K562 (cell line): ENCODE data around the gene IFT52. TPM values are rescaled to one million over a fixed set of nuclear protein-coding genes. Genes with fewer than 3 reads are reported as not detected.

Experiments
- ATAC-seq: fragments of 200-7000 bp; cut with Tn5 transposase; 3 replicates; pipeline ENCODE4 v1.9.1; 2020; ENCODE audit warnings: moderate library complexity
- BruUV-seq: library from RNA; stranded (reverse); fragments of 400-500 nt; replicated peaks from 2 replicates; lab custom pipeline; 2021; lab: Mats Ljungman, UMichigan
- CTCF ChIA-PET: fragments of 300-600 bp; formaldehyde crosslinking; extraction: SDS; loops from one replicate; lab custom pipeline; 2021; ENCODE audit warnings: low intra/inter-chr PET ratio; lab: Yijun Ruan, JAX
- POLR2A ChIA-PET: fragments of 300-600, 350-650 bp; sonication (Branson Sonifier 250); formaldehyde crosslinking; extraction: SDS; loops from one replicate; lab custom pipeline; 2021; ENCODE audit warnings: antibody characterized with exemption, inconsistent platforms; lab: Yijun Ruan, JAX
- DNase-seq, 4 experiments: peaks; one replicate each; pipeline versions ENCODE4 v3.0.0 to v3.0.0-alpha.2; 2011 to 2018; ENCODE audit warnings: low spot score in 3 of 4, mixed read lengths in 3 of 4; ENCODE audit errors: extremely low read depth in 1 of 4
- FAIRE-seq: peaks from 2 replicates; lab custom pipeline; 2011; peaks lifted over from hg19 to GRCh38; lab: Jason Lieb, UNC
- H2AFZ ChIP-seq: 2 replicates; pipeline ENCODE4 v1.6.0; 2011; ENCODE audit warnings: low read depth, low read length, control low read depth, inconsistent platforms
- H3K27ac ChIP-seq: fragments of 200-600 bp; 3 replicates; pipeline ENCODE4 v1.8.0; 2011; ENCODE audit warnings: low read depth, mild to moderate bottlenecking, control low read depth, inconsistent platforms, low read length, moderate library complexity, mixed read lengths; ENCODE audit errors: extremely low read depth
- H3K27me3 ChIP-seq, 2 experiments: fragments of 300-600 bp in 1 of 2; 2 replicates in 1 of 2; 3 replicates in 1 of 2; pipeline versions ENCODE4 v1.6.0 to v1.8.0; 2011; ENCODE audit warnings: inconsistent platforms in 2 of 2, low read length in 2 of 2, mild to moderate bottlenecking in 1 of 2, mixed read lengths in 1 of 2, moderate library complexity in 1 of 2; ENCODE audit not compliant: control insufficient read depth in 2 of 2, insufficient read depth in 2 of 2
- H3K36me3 ChIP-seq: fragments of 300-600 bp; 3 replicates; pipeline ENCODE4 v1.8.0; 2011; ENCODE audit warnings: mild to moderate bottlenecking, low read length, inconsistent platforms; ENCODE audit not compliant: control insufficient read depth, insufficient read depth
- H3K4me1 ChIP-seq, 2 experiments: fragments of 200-600 bp in 1 of 2; replicated peaks in 1 of 2; 2 replicates in 1 of 2; 3 replicates in 1 of 2; pipeline versions ENCODE4 v1.5.1 to v1.8.0; 2011; ENCODE audit warnings: inconsistent platforms in 2 of 2, low read length in 2 of 2, mild to moderate bottlenecking in 1 of 2, mixed read lengths in 1 of 2, moderate library complexity in 1 of 2; ENCODE audit not compliant: control insufficient read depth in 2 of 2, insufficient read depth in 2 of 2
- H3K4me2 ChIP-seq: 2 replicates; pipeline ENCODE4 v1.6.1; 2011; ENCODE audit warnings: low read length, control low read depth, inconsistent platforms, mixed read lengths; ENCODE audit not compliant: insufficient read depth
- H3K4me3 ChIP-seq: fragments of 200-600 bp; sonication (generic), shearing (Covaris generic); 2 replicates; pipeline ENCODE4 v1.5.1; 2016; ENCODE audit warnings: control low read depth, inconsistent platforms
- H3K79me2 ChIP-seq: fragments of 200-600 bp; 3 replicates; pipeline ENCODE4 v1.8.0; 2011; ENCODE audit warnings: low read length, inconsistent platforms; ENCODE audit not compliant: control insufficient read depth, insufficient read depth
- H3K9ac ChIP-seq, 2 experiments: 2 replicates each; pipeline versions ENCODE4 v1.6.0 to v1.6.1; 2011; ENCODE audit warnings: low read depth in 2 of 2, low read length in 2 of 2, control low read depth in 1 of 2, inconsistent platforms in 1 of 2, mild to moderate bottlenecking in 1 of 2, mixed read lengths in 1 of 2; ENCODE audit not compliant: insufficient read depth in 1 of 2
- H3K9me1 ChIP-seq: one replicate; pipeline ENCODE4 v1.6.0; 2011; ENCODE audit warnings: inconsistent platforms, mild to moderate bottlenecking, low read length, moderate library complexity; ENCODE audit not compliant: control insufficient read depth, insufficient read depth
- H3K9me3 ChIP-seq: replicated peaks from 2 replicates; pipeline ENCODE4 v1.5.1; 2011; ENCODE audit warnings: low read depth, low read length, inconsistent platforms; ENCODE audit not compliant: control insufficient read depth, insufficient read depth
- H4K20me1 ChIP-seq: replicated peaks from 2 replicates; pipeline ENCODE4 v1.6.1; 2011; ENCODE audit warnings: low read length, inconsistent platforms, mixed read lengths; ENCODE audit not compliant: control insufficient read depth, insufficient read depth
- CHD4 ChIP-seq: fragments of 200-600 bp; sonication (generic); IDR thresholded peaks from 3 replicates; pipeline ENCODE4 v1.6.1; 2012; ENCODE audit warnings: low read depth, mild to moderate bottlenecking, mixed read lengths, low read length, inconsistent platforms; ENCODE audit not compliant: insufficient read depth, insufficient replicate concordance, poor library complexity, severe bottlenecking
- HEY1 ChIP-seq: fragments of 250-450 bp; sonication (Bioruptor Pico); IDR thresholded peaks from 2 replicates; pipeline ENCODE4 v1.5.0; 2020; ENCODE audit warnings: mild to moderate bottlenecking, moderate library complexity, borderline replicate concordance
- HNRNPL ChIP-seq: fragments of 200-400 bp; formaldehyde crosslinking; IDR thresholded peaks from 2 replicates; pipeline ENCODE4 v1.6.1; 2017; ENCODE audit warnings: low read depth, mild to moderate bottlenecking, low read length
- KDM1A ChIP-seq, 2 experiments: fragments of 450-650 bp; IDR thresholded peaks; 2 replicates each; pipeline ENCODE4 v1.6.1; 2016; ENCODE audit warnings: mild to moderate bottlenecking in 2 of 2
- KHSRP ChIP-seq: fragments of 450-650 bp; IDR thresholded peaks from 2 replicates; pipeline ENCODE4 v1.6.1; 2017
- MCM3 ChIP-seq: fragments of 450-650 bp; IDR thresholded peaks from 2 replicates; pipeline ENCODE4 v1.6.1; 2016
- SMARCA4 ChIP-seq: fragments of 450-650 bp; IDR thresholded peaks from 2 replicates; pipeline ENCODE4 v1.6.1; 2016
- SP2 ChIP-seq: IDR thresholded peaks from 2 replicates; pipeline ENCODE4 v1.6.1; 2011; ENCODE audit warnings: mild to moderate bottlenecking, low read depth, low read length, moderate library complexity; ENCODE audit not compliant: poor library complexity, severe bottlenecking; ENCODE audit errors: extremely low read depth
- ZNF121 ChIP-seq: sonication (generic); formaldehyde crosslinking; conservative IDR thresholded peaks from 2 replicates; pipeline ENCODE4 v1.8.0; 2022; ENCODE audit warnings: missing genetic modification reagents
- ZNF143 ChIP-seq: sonication (generic); formaldehyde crosslinking; IDR thresholded peaks from 2 replicates; pipeline ENCODE4 v1.9.0; 2022; ENCODE audit warnings: mild to moderate bottlenecking, missing genetic modification reagents
- ZNF23 ChIP-seq: fragments of 250-450 bp; sonication (Bioruptor Pico); IDR thresholded peaks from 2 replicates; pipeline ENCODE4 v1.4.0; 2020; ENCODE audit warnings: mild to moderate bottlenecking
- ZNF695 ChIP-seq: fragments of 450-650 bp; formaldehyde crosslinking; IDR thresholded peaks from 2 replicates; pipeline ENCODE4 v1.4.0; 2020; ENCODE audit warnings: mild to moderate bottlenecking, moderate library complexity
- ZNF696 ChIP-seq: fragments of 250-450 bp; sonication (Bioruptor Pico); conservative IDR thresholded peaks from 2 replicates; pipeline ENCODE4 v1.4.0; 2020; ENCODE audit warnings: mild to moderate bottlenecking, moderate library complexity
- ZNF77 ChIP-seq: fragments of 250-450 bp; sonication (Bioruptor Pico); IDR thresholded peaks from 2 replicates; pipeline ENCODE4 v1.5.0; 2020
- WGBS: fragments of 100-300 bp; shearing (Covaris generic); methylation state at CpG from one replicate; pipeline ENCODE4 v1.1.6; 2016; ENCODE audit warnings: low coverage, mixed read lengths; ENCODE audit not compliant: insufficient coverage; ENCODE audit errors: missing lambda C conversion rate; 5-methylcytosine and 5-hydroxymethylcytosine counted together
- in situ Hi-C: fragments of 300-500 bp; cut with MboI; formaldehyde crosslinking; loops from 4 replicates; pipeline ENCODE4 v1.15.0; 2018; ENCODE audit warnings: inconsistent platforms, mixed read lengths
- intact Hi-C: fragments of 100-400 bp; cut with micrococcal nuclease; formaldehyde crosslinking; loops from 2 replicates; pipeline ENCODE4 v1.14.2; 2022
- polyA plus RNA-seq, 8 experiments: library from polyadenylated mRNA; depleted of rRNA in 4 of 8; stranded (reverse) in 5 of 8; unstranded in 3 of 8; fragments of >200 nt; fragmentation: Nextera tagmentation in 2 of 8; fragmentation: Illumina TruSeq in 1 of 8; extraction: Ambion mirVana in 2 of 8; extraction: Trizol in 1 of 8; gene quantifications; 2 replicates each; pipeline versions ENCODE4 v1.2.1 to v1.2.3, GENCODE V29; 2011 to 2014; ENCODE audit warnings: inconsistent platforms in 1 of 8, missing spikeins in 1 of 8
- total RNA-seq, 7 experiments: library from RNA; depleted of rRNA in 6 of 7; stranded (reverse); fragments of >200 nt in 6 of 7; fragmentation: Illumina TruSeq in 2 of 7; extraction: Trizol in 2 of 7; gene quantifications; 2 replicates each; pipeline versions ENCODE4 v1.2.1 to v1.2.3, GENCODE V29; 2011 to 2021; ENCODE audit warnings: low replicate concordance in 1 of 7
- TF ChIP-seq, protein P1 (sequence below): fragments of 450-650 bp; IDR thresholded peaks from one replicate; pipeline ENCODE4 v1.6.1; 2018; ENCODE audit warnings: mild to moderate bottlenecking, moderate library complexity; ENCODE audit not compliant: partially characterized antibody
- TF ChIP-seq, protein P2 (sequence below): fragments of 200-800 bp; sonication (Bioruptor generic); IDR thresholded peaks from 2 replicates; pipeline ENCODE4 v1.6.1; 2017; ENCODE audit warnings: missing genetic modification characterization, missing compliant biosample characterization

Gene IFT52
- total and polyA plus RNA-seq, 9 of the 15 experiments (the other 6 are each of a cell fraction or from before 2014, with no cell fraction given), result 11.0 to 31.4 (median 20.4) TPM

DNA sequence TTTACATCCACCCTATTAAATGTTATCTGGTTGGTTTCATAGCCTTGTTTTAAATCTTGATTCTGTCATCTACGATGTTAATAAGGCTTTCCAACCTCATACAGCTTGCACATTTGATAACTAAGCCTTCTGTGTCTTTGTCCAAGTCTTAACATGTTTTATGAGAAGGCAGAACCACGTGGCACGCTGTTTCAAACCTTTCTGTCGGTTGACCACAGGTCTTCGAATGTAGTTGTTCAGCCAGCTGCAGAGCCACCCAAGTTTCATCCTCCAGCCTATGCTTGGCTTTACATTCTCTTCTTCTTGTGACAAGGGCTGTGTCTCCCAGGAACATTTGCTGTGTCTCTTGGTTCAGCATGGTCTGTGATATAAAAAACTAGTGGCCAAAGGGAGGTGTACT lies 47.6 kb upstream of the IFT52 start (continued):
- TF ChIP-seq ZNF695 (CRISPR knock-in tag), result no peak
- TF ChIP-seq SP2, result no peak
- no peak for TF ChIP-seq KDM1A (IDR thresholded peaks at IDR 0.05)
- no peak for TF ChIP-seq HEY1 (CRISPR knock-in tag)
- TF ChIP-seq, protein P1, sequence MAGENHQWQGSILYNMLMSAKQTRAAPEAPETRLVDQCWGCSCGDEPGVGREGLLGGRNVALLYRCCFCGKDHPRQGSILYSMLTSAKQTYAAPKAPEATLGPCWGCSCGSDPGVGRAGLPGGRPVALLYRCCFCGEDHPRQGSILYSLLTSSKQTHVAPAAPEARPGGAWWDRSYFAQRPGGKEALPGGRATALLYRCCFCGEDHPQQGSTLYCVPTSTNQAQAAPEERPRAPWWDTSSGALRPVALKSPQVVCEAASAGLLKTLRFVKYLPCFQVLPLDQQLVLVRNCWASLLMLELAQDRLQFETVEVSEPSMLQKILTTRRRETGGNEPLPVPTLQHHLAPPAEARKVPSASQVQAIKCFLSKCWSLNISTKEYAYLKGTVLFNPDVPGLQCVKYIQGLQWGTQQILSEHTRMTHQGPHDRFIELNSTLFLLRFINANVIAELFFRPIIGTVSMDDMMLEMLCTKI, result no peak
- TF ChIP-seq ZNF696 (CRISPR knock-in tag), result no peak

DNA sequence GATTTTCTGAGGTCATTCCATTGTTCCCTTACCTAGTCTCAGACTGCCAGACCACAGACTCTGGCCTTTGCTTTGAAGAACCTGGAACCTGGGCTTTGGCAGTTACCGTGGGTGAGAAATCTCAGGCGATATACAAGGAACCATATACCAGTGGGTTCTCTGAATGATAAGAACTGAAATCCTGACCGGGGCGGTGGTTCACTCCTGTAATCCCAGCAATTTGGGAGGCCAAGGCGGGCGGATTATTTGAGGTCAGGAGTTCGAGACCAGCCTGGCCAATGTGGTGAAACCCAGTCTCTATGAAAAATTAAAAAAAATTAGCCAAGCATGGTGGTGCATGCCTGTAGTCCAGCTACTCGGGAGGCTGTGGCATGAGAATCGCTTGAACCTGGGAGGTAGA lies 46.2 kb upstream of the IFT52 start:
- no peak overlapping the region for H3K9ac ChIP-seq
- whole genome bisulfite sequencing, result 59% methylated on average over 9 of the region's 9 CpGs
- H3K27ac ChIP-seq, result no peak overlapping the region
- FAIRE-seq (no peak), ATAC-seq (no peak), DNase-seq (no peak)
- H3K4me2 ChIP-seq, result no peak overlapping the region
- peaks cover 0 to 12% of the 10 kb centered on the region in 2 experiments; a peak in 4 of 5 replicates for H3K4me1 ChIP-seq
- H3K9me3 ChIP-seq, result no peaks in the 10 kb centered on the region
- H3K36me3 ChIP-seq, result peaks cover 5% of the 10 kb centered on the region; the same call in 1 of the 3 replicates
- H3K4me3 ChIP-seq, result no peak overlapping the region
- in situ Hi-C loops, result loop anchor here (10.0 kb wide), 1 partner anchor 540 kb away; no protein-coding TSS in a partner anchor
- TF ChIP-seq KHSRP (no peak), ZNF23 (CRISPR knock-in tag) (no peak), ZNF143 (CRISPR knock-in tag) (no peak), ZNF77 (CRISPR knock-in tag) (no peak), MCM3 (no peak), SMARCA4 (no peak), ZNF121 (CRISPR knock-in tag) (no peak), CHD4 (no peak), HNRNPL (no peak)
- TF ChIP-seq, protein P2, sequence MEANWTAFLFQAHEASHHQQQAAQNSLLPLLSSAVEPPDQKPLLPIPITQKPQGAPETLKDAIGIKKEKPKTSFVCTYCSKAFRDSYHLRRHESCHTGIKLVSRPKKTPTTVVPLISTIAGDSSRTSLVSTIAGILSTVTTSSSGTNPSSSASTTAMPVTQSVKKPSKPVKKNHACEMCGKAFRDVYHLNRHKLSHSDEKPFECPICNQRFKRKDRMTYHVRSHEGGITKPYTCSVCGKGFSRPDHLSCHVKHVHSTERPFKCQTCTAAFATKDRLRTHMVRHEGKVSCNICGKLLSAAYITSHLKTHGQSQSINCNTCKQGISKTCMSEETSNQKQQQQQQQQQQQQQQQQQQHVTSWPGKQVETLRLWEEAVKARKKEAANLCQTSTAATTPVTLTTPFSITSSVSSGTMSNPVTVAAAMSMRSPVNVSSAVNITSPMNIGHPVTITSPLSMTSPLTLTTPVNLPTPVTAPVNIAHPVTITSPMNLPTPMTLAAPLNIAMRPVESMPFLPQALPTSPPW, result no peak
- TF ChIP-seq, all 486 proteins: peak for 0
- BruUV-seq, result no TSS peak
- ChIA-PET CTCF (no interaction called here), POLR2A (interaction anchor here (2.0 kb wide), 1 partner anchor 14 kb away, joined by 6 read pairs; the partner anchor contains the start of gene SGK2)
- Histone ChIP-seq H3K79me2 (no peaks in the 10 kb centered on the region), H3K9me1 (no peaks in the 10 kb centered on the region), H3K27me3 (no peaks in the 10 kb centered on the region), H4K20me1 (no peaks in the 10 kb centered on the region), H2AFZ (no peak overlapping the region)
- intact Hi-C loops, result no loop called here
